ENCODE results near the gene TSPAN18. TPM values are rescaled to one million over a fixed set of nuclear protein-coding genes. Genes with fewer than 3 reads are reported as not detected.

The TSPAN18 gene
- total RNA-seq, 4 donors from 2014 or later: 6.7 to 13.1 (median 7.9) TPM

- no peak overlapping the region for H3K4me3 ChIP-seq
- H3K4me1 ChIP-seq: peaks cover 0 to 32% (median 7%) of the 10 kb centered on the region in 4 donors
- TF ChIP-seq EP300 (IDR thresholded peaks at IDR 0.05) (no peak), POLR2A (IDR thresholded peaks at IDR 0.05) (no peak), CTCF (IDR thresholded peaks at IDR 0.05) (no peak)
- 86 to 92% methylated on average over 3 of the region's 3 CpGs for WGBS, 2 donors
- no peaks in the 10 kb centered on the region for H3K36me3 ChIP-seq
- H3K27ac ChIP-seq: no peak overlapping the region
- H3K9me3 ChIP-seq: no peaks in the 10 kb centered on the region
- H3K27me3 ChIP-seq: peaks cover 0 to 18% of the 10 kb centered on the region in 2 donors
- DNase-seq (ENCODE audit: low spot score in 2 of 2): no peak
These were observed 232.3 kb downstream of the TSPAN18 start for GRCh38 chr11:44959064-44959463.

- Histone ChIP-seq H3K27ac (no peak overlapping the region), H3K4me3 (no peak overlapping the region), H3K4me1 (peaks cover 0 to 19% (median 5%) of the 10 kb centered on the region in 4 donors), H3K27me3 (peaks cover 0 to 18% of the 10 kb centered on the region in 2 donors), H3K36me3 (no peaks in the 10 kb centered on the region), H3K9me3 (no peaks in the 10 kb centered on the region)
- 36 to 40% methylated on average over 7 of the region's 7 CpGs for WGBS, 2 donors
- TF ChIP-seq POLR2A (IDR thresholded peaks at IDR 0.05) (no peak), EP300 (IDR thresholded peaks at IDR 0.05) (no peak), CTCF (IDR thresholded peaks at IDR 0.05) (no peak)
- DNase-seq (ENCODE audit: low spot score in 2 of 2): no peak
These were observed 233.6 kb downstream of the TSPAN18 start for GRCh38 chr11:44960200-44960845.

GRCh38 chr11:44962464-44962863 lies 235.7 kb downstream of the TSPAN18 start:
- TF ChIP-seq EP300 (IDR thresholded peaks at IDR 0.05) (no peak), CTCF (IDR thresholded peaks at IDR 0.05) (no peak), POLR2A (IDR thresholded peaks at IDR 0.05) (no peak)
- no peak overlapping the region for H3K4me3 ChIP-seq

GRCh38 chr11:44963136-44963535 lies 236.4 kb downstream of the TSPAN18 start:
- H3K36me3 ChIP-seq: no peaks in the 10 kb centered on the region
- H3K27ac ChIP-seq: no peak overlapping the region
- no peak for DNase-seq (ENCODE audit: low spot score in 2 of 2)
- no peak overlapping the region for H3K4me3 ChIP-seq
- H3K9me3 ChIP-seq: no peaks in the 10 kb centered on the region
- no peak for TF ChIP-seq POLR2A (IDR thresholded peaks at IDR 0.05)
- TF ChIP-seq EP300 (IDR thresholded peaks at IDR 0.05): no peak
- no peak for TF ChIP-seq CTCF (IDR thresholded peaks at IDR 0.05)
- H3K27me3 ChIP-seq: no peaks in the 10 kb centered on the region
- H3K4me1 ChIP-seq: no peaks in the 10 kb centered on the region
- 78 to 100% methylated on average over 3 to 7 of the region's 7 CpGs for WGBS, 2 donors

More at GRCh38 chr11:44962464-44962863, 235.7 kb downstream of the TSPAN18 start:
- Histone ChIP-seq H3K4me1 (peaks cover 0 to under 1% (median 0%) of the 10 kb centered on the region in 4 donors), H3K36me3 (no peaks in the 10 kb centered on the region), H3K27ac (no peak overlapping the region), H3K27me3 (no peaks in the 10 kb centered on the region), H3K9me3 (no peaks in the 10 kb centered on the region)
- 72% methylated on average over 3 of the region's 3 CpGs for WGBS, 2 donors
- no peak for DNase-seq (ENCODE audit: low spot score in 2 of 2)

- WGBS, 2 donors: 83 to 97% methylated on average over 5 of the region's 5 CpGs
- DNase-seq (ENCODE audit: low spot score in 2 of 2): no peak
- H3K27me3 ChIP-seq: no peaks in the 10 kb centered on the region
- H3K9me3 ChIP-seq: no peaks in the 10 kb centered on the region
- no peaks in the 10 kb centered on the region for H3K4me1 ChIP-seq
- H3K27ac ChIP-seq: no peak overlapping the region
- no peak overlapping the region for H3K4me3 ChIP-seq
- no peak for TF ChIP-seq POLR2A (IDR thresholded peaks at IDR 0.05)
- TF ChIP-seq CTCF (IDR thresholded peaks at IDR 0.05): no peak
- no peak for TF ChIP-seq EP300 (IDR thresholded peaks at IDR 0.05)
- no peaks in the 10 kb centered on the region for H3K36me3 ChIP-seq
These were observed 237.2 kb downstream of the TSPAN18 start for GRCh38 chr11:44963948-44964347.

All from tibial nerve (tissue), 4 donors.